Measurements from ENCODE around the gene WNT2. TPM values are rescaled to one million over a fixed set of nuclear protein-coding genes. Genes with fewer than 3 reads are reported as not detected.

Gene WNT2
- total and polyA plus RNA-seq, 10 of the 15 experiments (the other 5 are each of a cell fraction or from before 2014, with no cell fraction given), result 0.07 to 0.34 (median 0.19) TPM

DNA sequence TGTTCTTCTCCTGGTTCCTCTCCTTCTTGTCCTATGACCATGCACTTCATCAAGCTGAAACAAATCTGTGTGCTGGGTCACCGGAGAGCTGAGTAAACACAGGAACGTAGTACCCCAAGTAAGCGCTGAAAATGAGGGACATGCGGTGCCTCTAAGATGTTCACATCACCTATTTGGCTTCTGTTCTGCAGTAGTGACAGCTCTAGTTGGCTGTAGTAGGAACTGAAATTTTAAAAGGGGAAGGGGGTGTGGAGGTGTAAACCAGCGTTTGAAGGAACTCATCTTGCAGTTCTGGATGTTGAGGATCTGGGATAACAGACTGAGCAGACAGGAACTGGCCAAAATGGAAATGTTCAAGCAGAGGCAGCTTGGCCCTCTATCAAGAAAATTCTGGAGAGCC is 85.2 kb downstream of the WNT2 start (continued):
- TF ChIP-seq HCFC1 (IDR thresholded peaks at IDR 0.05; ENCODE audit: low read length) (no peak), BMI1 (IDR thresholded peaks at IDR 0.05; ENCODE audit: borderline replicate concordance) (peak; percentile 28; the same call in 1 of the 2 replicates)
- TF ChIP-seq, protein P1, sequence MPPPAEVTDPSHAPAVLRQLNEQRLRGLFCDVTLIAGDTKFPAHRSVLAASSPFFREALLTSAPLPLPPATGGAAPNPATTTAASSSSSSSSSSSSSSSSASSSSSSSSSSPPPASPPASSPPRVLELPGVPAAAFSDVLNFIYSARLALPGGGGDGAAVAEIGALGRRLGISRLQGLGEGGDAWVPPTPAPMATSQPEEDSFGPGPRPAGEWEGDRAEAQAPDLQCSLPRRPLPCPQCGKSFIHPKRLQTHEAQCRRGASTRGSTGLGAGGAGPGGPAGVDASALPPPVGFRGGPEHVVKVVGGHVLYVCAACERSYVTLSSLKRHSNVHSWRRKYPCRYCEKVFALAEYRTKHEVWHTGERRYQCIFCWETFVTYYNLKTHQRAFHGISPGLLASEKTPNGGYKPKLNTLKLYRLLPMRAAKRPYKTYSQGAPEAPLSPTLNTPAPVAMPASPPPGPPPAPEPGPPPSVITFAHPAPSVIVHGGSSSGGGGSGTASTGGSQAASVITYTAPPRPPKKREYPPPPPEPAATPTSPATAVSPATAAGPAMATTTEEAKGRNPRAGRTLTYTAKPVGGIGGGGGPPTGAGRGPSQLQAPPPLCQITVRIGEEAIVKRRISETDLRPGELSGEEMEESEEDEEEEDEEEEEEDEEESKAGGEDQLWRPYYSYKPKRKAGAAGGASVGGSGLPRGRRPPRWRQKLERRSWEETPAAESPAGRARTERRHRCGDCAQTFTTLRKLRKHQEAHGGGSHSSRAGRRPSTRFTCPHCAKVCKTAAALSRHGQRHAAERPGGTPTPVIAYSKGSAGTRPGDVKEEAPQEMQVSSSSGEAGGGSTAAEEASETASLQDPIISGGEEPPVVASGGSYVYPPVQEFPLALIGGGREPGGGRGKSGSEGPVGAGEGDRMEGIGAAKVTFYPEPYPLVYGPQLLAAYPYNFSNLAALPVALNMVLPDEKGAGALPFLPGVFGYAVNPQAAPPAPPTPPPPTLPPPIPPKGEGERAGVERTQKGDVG (CRISPR knock-in tag; IDR thresholded peaks at IDR 0.05), result no peak

DNA sequence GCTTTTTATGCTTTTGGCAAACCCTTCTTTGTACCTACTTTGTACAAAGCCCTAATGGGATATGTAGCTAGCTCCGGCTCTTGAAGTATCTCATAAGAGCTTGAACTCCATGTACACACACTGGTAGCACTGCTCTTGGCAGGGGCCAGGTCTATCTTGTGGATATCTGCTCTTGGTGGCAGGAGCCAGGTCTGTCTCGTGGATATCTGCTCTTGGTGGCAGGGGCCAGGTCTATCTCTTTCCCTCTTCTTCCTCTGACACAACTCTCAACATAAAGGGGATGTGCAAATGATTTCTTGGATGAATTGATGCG is 91.9 kb downstream of the WNT2 start:
- WGBS (ENCODE audit: insufficient coverage, insufficient replicate concordance, low lambda C conversion rate, missing lambda C conversion rate), result 33% methylated on average over 3 of the region's 3 CpGs
- no peak for DNase-seq (ENCODE audit: low read depth, low spot score)
- BruUV-seq (replicated peaks), result no TSS peak
- in situ Hi-C loops (cut with MboI) (no loop called here), intact Hi-C loops (cut with micrococcal nuclease; ENCODE audit: unreplicated experiment) (loop anchor here (5.0 kb wide), 1 partner anchor 156 kb away; no protein-coding TSS in a partner anchor)
- Histone ChIP-seq H3K4me1 (ENCODE audit: control insufficient read depth, insufficient read depth, low read length) (peaks cover 12% of the 10 kb centered on the region), H3K36me3 (ENCODE audit: control insufficient read depth in 2 of 2, insufficient read depth in 2 of 2, low read length in 1 of 2) (peaks cover 0 to 4% of the 10 kb centered on the region in 2 experiments; a peak in 2 of 4 replicates), H3K27ac (ENCODE audit: control insufficient read depth, insufficient read depth) (peak overlapping the region; percentile 50), H3K27me3 (replicated peaks in 1 of 2; ENCODE audit: control insufficient read depth in 2 of 2, insufficient read depth in 2 of 2, low read length in 1 of 2) (no peaks in the 10 kb centered on the region), H3K9me3 (replicated peaks; ENCODE audit: control insufficient read depth, insufficient read depth, low read length) (no peaks in the 10 kb centered on the region; the same call in 1 of the 3 replicates), H3K79me2 (ENCODE audit: control insufficient read depth, insufficient read depth, low read length) (no peaks in the 10 kb centered on the region), H2AFZ (ENCODE audit: control insufficient read depth, low read depth, low read length) (no peak overlapping the region), H3K4me2 (ENCODE audit: control insufficient read depth, insufficient read depth) (no peak overlapping the region), H3K4me3 (no peak overlapping the region), H4K20me1 (ENCODE audit: control insufficient read depth, insufficient read depth) (no peaks in the 10 kb centered on the region), H3K9ac (ENCODE audit: control insufficient read depth, insufficient read depth, low read length) (no peak overlapping the region)
- ATAC-seq, result no peak
- no peak for FAIRE-seq
- ChIA-PET POLR2A (interaction anchor here (0.7 to 2.4 kb wide), 7 partner anchors 11 to 125 kb away, joined by 3 to 16 read pairs (median 5); no protein-coding TSS in a partner anchor), RAD21 (ENCODE audit: unreplicated experiment) (interaction anchor here (0.7 to 3.4 kb wide), 13 partner anchors 11 to 219 kb away, joined by 3 to 49 read pairs (median 5); no protein-coding TSS in a partner anchor), CTCF (interaction anchor here (0.6 to 3.2 kb wide), 6 partner anchors 18 to 705 kb away, joined by 3 to 24 read pairs (median 6); no protein-coding TSS in a partner anchor), SMC1A (ENCODE audit: uncharacterized antibody, unreplicated experiment) (interaction anchor here (0.7 to 5.6 kb wide), 22 partner anchors 10 to 636 kb away, joined by 3 to 53 read pairs (median 5); no protein-coding TSS in a partner anchor)
- TF ChIP-seq SMAD5 (IDR thresholded peaks at IDR 0.05; ENCODE audit: low read depth), result no peak
- peak; percentile 23; the same call in 1 of the 2 replicates for TF ChIP-seq MTA2 (IDR thresholded peaks at IDR 0.05; ENCODE audit: low read depth)
- TF ChIP-seq PAX8 (IDR thresholded peaks at IDR 0.05), result no peak
- TF ChIP-seq POLR2AphosphoS2 (IDR thresholded peaks at IDR 0.05; ENCODE audit: low read depth, low read length), result 0 out of 2 replicates have a peak, but pooled peaks have one; percentile 33
- peak; percentile 41 for TF ChIP-seq NR2F1 (conservative IDR thresholded peaks at IDR 0.05)
- TF ChIP-seq, protein P2, sequence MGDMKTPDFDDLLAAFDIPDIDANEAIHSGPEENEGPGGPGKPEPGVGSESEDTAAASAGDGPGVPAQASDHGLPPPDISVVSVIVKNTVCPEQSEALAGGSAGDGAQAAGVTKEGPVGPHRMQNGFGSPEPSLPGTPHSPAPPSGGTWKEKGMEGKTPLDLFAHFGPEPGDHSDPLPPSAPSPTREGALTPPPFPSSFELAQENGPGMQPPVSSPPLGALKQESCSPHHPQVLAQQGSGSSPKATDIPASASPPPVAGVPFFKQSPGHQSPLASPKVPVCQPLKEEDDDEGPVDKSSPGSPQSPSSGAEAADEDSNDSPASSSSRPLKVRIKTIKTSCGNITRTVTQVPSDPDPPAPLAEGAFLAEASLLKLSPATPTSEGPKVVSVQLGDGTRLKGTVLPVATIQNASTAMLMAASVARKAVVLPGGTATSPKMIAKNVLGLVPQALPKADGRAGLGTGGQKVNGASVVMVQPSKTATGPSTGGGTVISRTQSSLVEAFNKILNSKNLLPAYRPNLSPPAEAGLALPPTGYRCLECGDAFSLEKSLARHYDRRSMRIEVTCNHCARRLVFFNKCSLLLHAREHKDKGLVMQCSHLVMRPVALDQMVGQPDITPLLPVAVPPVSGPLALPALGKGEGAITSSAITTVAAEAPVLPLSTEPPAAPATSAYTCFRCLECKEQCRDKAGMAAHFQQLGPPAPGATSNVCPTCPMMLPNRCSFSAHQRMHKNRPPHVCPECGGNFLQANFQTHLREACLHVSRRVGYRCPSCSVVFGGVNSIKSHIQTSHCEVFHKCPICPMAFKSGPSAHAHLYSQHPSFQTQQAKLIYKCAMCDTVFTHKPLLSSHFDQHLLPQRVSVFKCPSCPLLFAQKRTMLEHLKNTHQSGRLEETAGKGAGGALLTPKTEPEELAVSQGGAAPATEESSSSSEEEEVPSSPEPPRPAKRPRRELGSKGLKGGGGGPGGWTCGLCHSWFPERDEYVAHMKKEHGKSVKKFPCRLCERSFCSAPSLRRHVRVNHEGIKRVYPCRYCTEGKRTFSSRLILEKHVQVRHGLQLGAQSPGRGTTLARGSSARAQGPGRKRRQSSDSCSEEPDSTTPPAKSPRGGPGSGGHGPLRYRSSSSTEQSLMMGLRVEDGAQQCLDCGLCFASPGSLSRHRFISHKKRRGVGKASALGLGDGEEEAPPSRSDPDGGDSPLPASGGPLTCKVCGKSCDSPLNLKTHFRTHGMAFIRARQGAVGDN (IDR thresholded peaks at IDR 0.05), result peak; percentile 23
- TF ChIP-seq DPF2 (IDR thresholded peaks at IDR 0.05), result peak; percentile 26; the same call in 1 of the 2 replicates
- 0 out of 2 replicates have a peak, but pooled peaks have one; percentile 4 for TF ChIP-seq BMI1 (IDR thresholded peaks at IDR 0.05; ENCODE audit: borderline replicate concordance)
- 0 out of 2 replicates have a peak, but pooled peaks have one; percentile 5 for TF ChIP-seq EED (IDR thresholded peaks at IDR 0.05; ENCODE audit: low read depth)
- TF ChIP-seq, protein P3, sequence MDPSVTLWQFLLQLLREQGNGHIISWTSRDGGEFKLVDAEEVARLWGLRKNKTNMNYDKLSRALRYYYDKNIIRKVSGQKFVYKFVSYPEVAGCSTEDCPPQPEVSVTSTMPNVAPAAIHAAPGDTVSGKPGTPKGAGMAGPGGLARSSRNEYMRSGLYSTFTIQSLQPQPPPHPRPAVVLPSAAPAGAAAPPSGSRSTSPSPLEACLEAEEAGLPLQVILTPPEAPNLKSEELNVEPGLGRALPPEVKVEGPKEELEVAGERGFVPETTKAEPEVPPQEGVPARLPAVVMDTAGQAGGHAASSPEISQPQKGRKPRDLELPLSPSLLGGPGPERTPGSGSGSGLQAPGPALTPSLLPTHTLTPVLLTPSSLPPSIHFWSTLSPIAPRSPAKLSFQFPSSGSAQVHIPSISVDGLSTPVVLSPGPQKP (IDR thresholded peaks at IDR 0.05; ENCODE audit: low read depth, low read length), result no peak
- TF ChIP-seq, protein P4, sequence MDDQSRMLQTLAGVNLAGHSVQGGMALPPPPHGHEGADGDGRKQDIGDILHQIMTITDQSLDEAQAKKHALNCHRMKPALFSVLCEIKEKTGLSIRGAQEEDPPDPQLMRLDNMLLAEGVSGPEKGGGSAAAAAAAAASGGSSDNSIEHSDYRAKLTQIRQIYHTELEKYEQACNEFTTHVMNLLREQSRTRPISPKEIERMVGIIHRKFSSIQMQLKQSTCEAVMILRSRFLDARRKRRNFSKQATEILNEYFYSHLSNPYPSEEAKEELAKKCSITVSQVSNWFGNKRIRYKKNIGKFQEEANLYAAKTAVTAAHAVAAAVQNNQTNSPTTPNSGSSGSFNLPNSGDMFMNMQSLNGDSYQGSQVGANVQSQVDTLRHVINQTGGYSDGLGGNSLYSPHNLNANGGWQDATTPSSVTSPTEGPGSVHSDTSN (IDR thresholded peaks at IDR 0.05; ENCODE audit: insufficient replicate concordance, low read depth, low read length), result no peak

Data from GM12878 (cell line).